Upper lobe of left lung (tissue), 6 donors: Measurements from ENCODE around the gene EXOC4. TPM values are rescaled to one million over a fixed set of nuclear protein-coding genes. Genes with fewer than 3 reads are reported as not detected.

ENCODE experiments used
- ATAC-seq, 2 donors: fragments of 200-7000 bp; cut with Tn5 transposase; one replicate each; pipeline ENCODE4 v1.9.1; 2022; ENCODE audit warnings: mild to moderate bottlenecking in 2 of 2, moderate library complexity in 2 of 2; ENCODE audit not compliant: low FRiP score in 2 of 2
- DNase-seq, 2 donors: peaks; one replicate each; pipeline ENCODE4 v3.0.0-alpha.2; 2019 to 2020
- H3K27ac ChIP-seq, 4 donors: fragments of 200-600 bp; sonication (generic); one replicate each; pipeline ENCODE4 v1.5.1; 2016 to 2019
- H3K27me3 ChIP-seq, 4 donors: fragments of 200-600 bp; sonication (generic); one replicate each; pipeline ENCODE4 v1.5.1; 2017 to 2019
- H3K36me3 ChIP-seq, 4 donors: fragments of 200-600 bp; sonication (generic); one replicate each; pipeline ENCODE4 v1.5.1; 2016 to 2019
- H3K4me1 ChIP-seq, 4 donors: fragments of 200-600 bp; sonication (generic); one replicate each; pipeline ENCODE4 v1.5.1; 2018 to 2019
- H3K4me3 ChIP-seq, 4 donors: fragments of 200-600 bp; sonication (generic); one replicate each; pipeline ENCODE4 v1.5.1; 2017 to 2019; ENCODE audit warnings: mild to moderate bottlenecking in 2 of 4, moderate library complexity in 1 of 4
- H3K9me3 ChIP-seq, 4 donors: fragments of 200-600 bp; sonication (generic); one replicate each; pipeline ENCODE4 v1.5.1; 2018 to 2019
- EP300 ChIP-seq, 4 donors: sonication (generic); formaldehyde crosslinking; IDR thresholded peaks; one replicate each; pipeline ENCODE4 v1.5.1; 2017; ENCODE audit warnings: antibody characterized with exemption in 4 of 4, control low read depth in 2 of 4
- POLR2A ChIP-seq, 4 donors: fragments of 450-650 bp; IDR thresholded peaks; one replicate each; pipeline ENCODE4 v1.5.1; 2016 to 2017; ENCODE audit warnings: antibody characterized with exemption in 4 of 4, mild to moderate bottlenecking in 2 of 4
- POLR2AphosphoS5 ChIP-seq, 2 donors: sonication (generic); formaldehyde crosslinking; IDR thresholded peaks; one replicate each; pipeline ENCODE4 v1.5.1; 2017; ENCODE audit warnings: antibody characterized with exemption in 2 of 2
- WGBS, 2 donors: methylation state at CpG; one replicate each; pipeline ENCODE4 v1.1.5; 2017 to 2018; 5-methylcytosine and 5-hydroxymethylcytosine counted together
- total RNA-seq, 6 donors: library from RNA; depleted of rRNA in 4 of 6; stranded (reverse); fragments of >200 nt in 4 of 6; gene quantifications; one replicate each; pipeline versions ENCODE4 v1.1.0 to v1.2.1, GENCODE V29; 2016 to 2021
- TF ChIP-seq, protein P1 (sequence below), 6 experiments: fragments of 450-650 bp in 4 of 6; fragments of 200-600 bp in 2 of 6; sonication (generic) in 2 of 6; IDR thresholded peaks; one replicate each; pipeline ENCODE4 v1.5.1; 2016 to 2019; ENCODE audit warnings: antibody characterized with exemption in 6 of 6
- donor health status: DM: no; HTN: no; CAD: no; lungs with moderate emphysema.
- donor health status: DM: no; HTN: yes; CAD: no; lungs with severe emphysema.

The EXOC4 gene
- total RNA-seq, 6 donors from 2014 or later = 56.3 to 325 (median 99.4) TPM

DNA sequence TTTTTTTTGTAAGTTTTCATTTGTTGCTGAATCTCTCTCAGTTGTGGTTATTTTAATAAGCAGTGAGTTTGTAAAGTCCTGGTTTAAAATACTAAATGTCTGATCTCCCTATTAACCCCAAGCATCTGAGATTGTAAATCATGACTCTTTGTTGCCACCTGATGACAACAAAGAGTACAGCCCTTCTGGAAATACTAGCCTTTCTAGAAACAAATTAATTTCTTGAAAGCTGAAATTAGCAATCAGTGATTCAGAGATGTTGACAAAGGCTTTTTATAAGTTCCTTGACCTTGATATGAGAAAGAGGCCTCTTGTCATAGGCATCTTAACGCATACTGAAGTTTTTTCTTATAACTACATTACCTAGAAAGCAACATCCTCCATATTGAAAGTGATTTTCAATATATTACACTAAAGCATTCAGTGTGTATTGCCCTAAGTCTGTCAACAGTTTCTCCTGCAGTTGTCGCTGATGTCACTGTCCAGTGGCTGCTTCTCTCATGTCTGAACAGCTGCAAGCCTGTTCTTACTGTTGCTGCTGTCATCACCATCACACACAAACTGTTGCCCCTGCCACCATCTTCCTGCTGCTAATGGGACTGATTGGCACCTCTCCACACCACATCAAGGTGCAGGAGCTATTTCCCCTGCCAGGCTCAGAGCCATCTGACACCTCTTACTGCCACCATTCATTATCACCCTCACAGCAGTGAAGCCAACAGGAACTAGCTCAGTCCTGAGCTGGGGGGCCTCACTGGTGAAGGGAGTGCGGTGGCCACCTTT, 779.1 kb downstream of the EXOC4 start:
- TF ChIP-seq EP300 (IDR thresholded peaks at IDR 0.05) (no peak), POLR2AphosphoS5 (IDR thresholded peaks at IDR 0.05) (no peak), POLR2A (IDR thresholded peaks at IDR 0.05) (no peak)
- TF ChIP-seq, protein P1, sequence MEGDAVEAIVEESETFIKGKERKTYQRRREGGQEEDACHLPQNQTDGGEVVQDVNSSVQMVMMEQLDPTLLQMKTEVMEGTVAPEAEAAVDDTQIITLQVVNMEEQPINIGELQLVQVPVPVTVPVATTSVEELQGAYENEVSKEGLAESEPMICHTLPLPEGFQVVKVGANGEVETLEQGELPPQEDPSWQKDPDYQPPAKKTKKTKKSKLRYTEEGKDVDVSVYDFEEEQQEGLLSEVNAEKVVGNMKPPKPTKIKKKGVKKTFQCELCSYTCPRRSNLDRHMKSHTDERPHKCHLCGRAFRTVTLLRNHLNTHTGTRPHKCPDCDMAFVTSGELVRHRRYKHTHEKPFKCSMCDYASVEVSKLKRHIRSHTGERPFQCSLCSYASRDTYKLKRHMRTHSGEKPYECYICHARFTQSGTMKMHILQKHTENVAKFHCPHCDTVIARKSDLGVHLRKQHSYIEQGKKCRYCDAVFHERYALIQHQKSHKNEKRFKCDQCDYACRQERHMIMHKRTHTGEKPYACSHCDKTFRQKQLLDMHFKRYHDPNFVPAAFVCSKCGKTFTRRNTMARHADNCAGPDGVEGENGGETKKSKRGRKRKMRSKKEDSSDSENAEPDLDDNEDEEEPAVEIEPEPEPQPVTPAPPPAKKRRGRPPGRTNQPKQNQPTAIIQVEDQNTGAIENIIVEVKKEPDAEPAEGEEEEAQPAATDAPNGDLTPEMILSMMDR (IDR thresholded peaks at IDR 0.05) = no peak
- Histone ChIP-seq H3K4me1 (no peaks in the 10 kb centered on the region), H3K36me3 (no peaks in the 10 kb centered on the region), H3K27ac (no peak overlapping the region), H3K4me3 (no peak overlapping the region), H3K9me3 (no peaks in the 10 kb centered on the region), H3K27me3 (no peaks in the 10 kb centered on the region)
- ATAC-seq (peak in 1 of 2 donors; percentile 22), DNase-seq (no peak)
- 81 to 92% methylated on average over 3 of the region's 3 CpGs for WGBS, 2 donors

- no peak overlapping the region for H3K4me3 ChIP-seq
- 88 to 90% methylated on average over 3 of the region's 3 CpGs for WGBS, 2 donors
- no peak overlapping the region for H3K27ac ChIP-seq
Observed at GRCh38 chr7:134034652-134035051, 781.8 kb downstream of the EXOC4 start.

GRCh38 chr7:134037991-134038390, 785.1 kb downstream of the EXOC4 start:
- Histone ChIP-seq H3K36me3 (no peaks in the 10 kb centered on the region), H3K9me3 (no peaks in the 10 kb centered on the region), H3K27me3 (no peaks in the 10 kb centered on the region), H3K4me1 (no peaks in the 10 kb centered on the region), H3K4me3 (no peak overlapping the region), H3K27ac (no peak overlapping the region)
- no peak for ATAC-seq
- no peak for DNase-seq
- 96 to 97% methylated on average over 4 of the region's 4 CpGs for WGBS, 2 donors
- TF ChIP-seq, protein P1 (IDR thresholded peaks at IDR 0.05) = no peak
- no peak for TF ChIP-seq POLR2A (IDR thresholded peaks at IDR 0.05)
- no peak for TF ChIP-seq EP300 (IDR thresholded peaks at IDR 0.05)
- no peak for TF ChIP-seq POLR2AphosphoS5 (IDR thresholded peaks at IDR 0.05)

More at GRCh38 chr7:134034652-134035051, 781.8 kb downstream of the EXOC4 start:
- H3K4me1 ChIP-seq = no peaks in the 10 kb centered on the region
- H3K36me3 ChIP-seq = no peaks in the 10 kb centered on the region
- DNase-seq (no peak), ATAC-seq (no peak)
- TF ChIP-seq, protein P1 (IDR thresholded peaks at IDR 0.05) = no peak
- H3K27me3 ChIP-seq = no peaks in the 10 kb centered on the region
- H3K9me3 ChIP-seq = no peaks in the 10 kb centered on the region

GRCh38 chr7:134040988-134041387, 788.1 kb downstream of the EXOC4 start:
- TF ChIP-seq POLR2AphosphoS5 (IDR thresholded peaks at IDR 0.05) = no peak
- TF ChIP-seq, protein P1 (IDR thresholded peaks at IDR 0.05) = no peak
- TF ChIP-seq EP300 (IDR thresholded peaks at IDR 0.05) = no peak
- 100% methylated on average over 2 of the region's 2 CpGs for WGBS, 2 donors
- no peak overlapping the region for H3K27ac ChIP-seq
- no peaks in the 10 kb centered on the region for H3K27me3 ChIP-seq
- no peak overlapping the region for H3K4me3 ChIP-seq
- ATAC-seq (no peak), DNase-seq (no peak)
- no peaks in the 10 kb centered on the region for H3K9me3 ChIP-seq
- no peaks in the 10 kb centered on the region for H3K36me3 ChIP-seq
- H3K4me1 ChIP-seq = no peaks in the 10 kb centered on the region

GRCh38 chr7:134041477-134041876, 788.6 kb downstream of the EXOC4 start:
- no peak for DNase-seq
- Histone ChIP-seq H3K4me3 (no peak overlapping the region), H3K9me3 (no peaks in the 10 kb centered on the region), H3K36me3 (no peaks in the 10 kb centered on the region), H3K4me1 (no peaks in the 10 kb centered on the region), H3K27me3 (no peaks in the 10 kb centered on the region), H3K27ac (no peak overlapping the region)
- ATAC-seq = no peak
- no peak for TF ChIP-seq POLR2AphosphoS5 (IDR thresholded peaks at IDR 0.05)
- no peak for TF ChIP-seq EP300 (IDR thresholded peaks at IDR 0.05)
- TF ChIP-seq, protein P1 (IDR thresholded peaks at IDR 0.05) = no peak
- no peak for TF ChIP-seq POLR2A (IDR thresholded peaks at IDR 0.05)
